Neuronal stem cell (in vitro differentiated cells): Measurements from ENCODE around the gene COL16A1.

Source experiments
- DNase-seq: peaks from one replicate; pipeline ENCODE4 v3.0.0-alpha.2; 2013; ENCODE audit warnings: low spot score
- H2AFZ ChIP-seq: one replicate; pipeline ENCODE4 v1.6.1; 2013; ENCODE audit warnings: mild to moderate bottlenecking, low read length, inconsistent platforms
- H2AK5ac ChIP-seq: 2 replicates; pipeline ENCODE4 v1.6.1; 2013; ENCODE audit warnings: low read depth, mild to moderate bottlenecking, inconsistent platforms, low read length, moderate library complexity, mixed read lengths
- H2BK120ac ChIP-seq: 2 replicates; pipeline ENCODE4 v1.6.1; 2013; ENCODE audit warnings: low read depth, mild to moderate bottlenecking, inconsistent platforms, low read length, moderate library complexity, mixed read lengths
- H2BK12ac ChIP-seq: one replicate; pipeline ENCODE4 v1.6.1; 2013; ENCODE audit warnings: low read length, inconsistent platforms
- H2BK15ac ChIP-seq: 2 replicates; pipeline ENCODE4 v1.6.1; 2013; ENCODE audit warnings: mild to moderate bottlenecking, low read length, inconsistent platforms, mixed read lengths
- H2BK5ac ChIP-seq: one replicate; pipeline ENCODE4 v1.6.1; 2013; ENCODE audit warnings: inconsistent platforms, mild to moderate bottlenecking, low read length, moderate library complexity
- H3K14ac ChIP-seq: one replicate; pipeline ENCODE4 v1.6.1; 2013; ENCODE audit warnings: low read length, inconsistent platforms
- H3K18ac ChIP-seq: 2 replicates; pipeline ENCODE4 v1.6.1; 2013; ENCODE audit warnings: low read length, inconsistent platforms
- H3K23ac ChIP-seq: 2 replicates; pipeline ENCODE4 v1.6.1; 2013; ENCODE audit warnings: low read depth, mild to moderate bottlenecking, mixed read lengths, low read length, inconsistent platforms; ENCODE audit not compliant: poor library complexity
- H3K27ac ChIP-seq: replicated peaks from 3 replicates; pipeline ENCODE4 v1.5.1; 2013; ENCODE audit warnings: low read length, inconsistent platforms
- H3K27me3 ChIP-seq, 3 experiments: 2 replicates each; pipeline ENCODE4 v1.6.1; 2013; ENCODE audit warnings: low read length in 3 of 3, mild to moderate bottlenecking in 2 of 3, inconsistent platforms in 1 of 3, low read depth in 1 of 3, mixed read lengths in 1 of 3, moderate library complexity in 1 of 3; ENCODE audit not compliant: control insufficient read depth in 3 of 3, insufficient read depth in 3 of 3
- H3K36me3 ChIP-seq, 2 donors: replicated peaks in 1 of 2; 2 replicates each; pipeline ENCODE4 v1.6.1; 2013; ENCODE audit warnings: low read length in 2 of 2; ENCODE audit not compliant: control insufficient read depth in 2 of 2, insufficient read depth in 2 of 2
- H3K4ac ChIP-seq: 2 replicates; pipeline ENCODE4 v1.6.1; 2013; ENCODE audit warnings: inconsistent platforms, mild to moderate bottlenecking, low read length, moderate library complexity
- H3K4me1 ChIP-seq, 2 donors: 1 replicate in 1 of 2; 2 replicates in 1 of 2; pipeline ENCODE4 v1.6.1; 2013; ENCODE audit warnings: low read length in 2 of 2, low read depth in 1 of 2; ENCODE audit not compliant: control insufficient read depth in 2 of 2, insufficient read depth in 1 of 2
- H3K4me2 ChIP-seq: one replicate; pipeline ENCODE4 v1.6.1; 2013; ENCODE audit warnings: mild to moderate bottlenecking, low read length, inconsistent platforms; ENCODE audit not compliant: insufficient read depth, poor library complexity, severe bottlenecking
- H3K4me3 ChIP-seq, 2 donors: 2 replicates each; pipeline ENCODE4 v1.5.1; 2013; ENCODE audit warnings: low read length in 2 of 2, mild to moderate bottlenecking in 2 of 2, inconsistent platforms in 1 of 2, moderate library complexity in 1 of 2
- H3K79me1 ChIP-seq: one replicate; pipeline ENCODE4 v1.6.1; 2013; ENCODE audit warnings: low read depth, mild to moderate bottlenecking, inconsistent platforms, low read length, moderate library complexity
- H3K9ac ChIP-seq: one replicate; pipeline ENCODE4 v1.6.1; 2013; ENCODE audit warnings: mild to moderate bottlenecking, low read depth, low read length, inconsistent platforms; ENCODE audit not compliant: poor library complexity
- H3K9me3 ChIP-seq, 2 donors: replicated peaks in 1 of 2; 2 replicates each; pipeline versions ENCODE3 to v1.6.1; 2013; ENCODE audit warnings: low read length in 2 of 2, mild to moderate bottlenecking in 2 of 2, inconsistent platforms in 1 of 2, low read depth in 1 of 2, mixed read lengths in 1 of 2, moderate library complexity in 1 of 2; ENCODE audit not compliant: control insufficient read depth in 2 of 2, insufficient read depth in 1 of 2
- H4K8ac ChIP-seq: one replicate; pipeline ENCODE4 v1.6.1; 2013; ENCODE audit warnings: low read depth, mild to moderate bottlenecking, inconsistent platforms, low read length, moderate library complexity
- H4K91ac ChIP-seq: one replicate; pipeline ENCODE4 v1.6.1; 2013; ENCODE audit warnings: low read length, low read depth, mild to moderate bottlenecking, inconsistent platforms; ENCODE audit not compliant: poor library complexity
- WGBS, 2 donors: extraction: QIAGEN DNeasy Blood & Tissue Kit; methylation state at CpG; one replicate each; pipeline ENCODE4 v1.1.7; 2013; ENCODE audit warnings: missing lambda C conversion rate in 2 of 2, mixed read lengths in 1 of 2; ENCODE audit not compliant: insufficient read length in 2 of 2, insufficient replicate concordance in 1 of 2; ENCODE audit errors: extremely low coverage in 2 of 2; 5-methylcytosine and 5-hydroxymethylcytosine counted together

The COL16A1 gene

GRCh38 chr1:31732343-31732742, 28.5 kb upstream of the COL16A1 start:
- H2AFZ ChIP-seq = no peak overlapping the region
- H3K36me3 ChIP-seq = peaks cover 0 to 13% of the 10 kb centered on the region in 2 donors
- H3K23ac ChIP-seq = no peak overlapping the region
- H3K9me3 ChIP-seq = no peaks in the 10 kb centered on the region
- H3K18ac ChIP-seq = no peak overlapping the region
- H3K4ac ChIP-seq = no peak overlapping the region
- H2AK5ac ChIP-seq = no peak overlapping the region
- WGBS, 2 donors = no CpG with 5 or more reads among the region's 6 CpGs
- no peak overlapping the region for H3K14ac ChIP-seq
- H3K4me1 ChIP-seq = no peaks in the 10 kb centered on the region
- no peak for DNase-seq
- no peak overlapping the region for H2BK5ac ChIP-seq
- H2BK12ac ChIP-seq = no peak overlapping the region
- H3K27ac ChIP-seq = no peak overlapping the region
- no peaks in the 10 kb centered on the region for H3K79me1 ChIP-seq
- H2BK15ac ChIP-seq = no peak overlapping the region
- H3K4me2 ChIP-seq = no peak overlapping the region
- H3K9ac ChIP-seq = peak overlapping the region; percentile 30
- no peak overlapping the region for H3K4me3 ChIP-seq
- no peaks in the 10 kb centered on the region for H3K27me3 ChIP-seq
- no peak overlapping the region for H4K91ac ChIP-seq
- no peak overlapping the region for H2BK120ac ChIP-seq
- no peak overlapping the region for H4K8ac ChIP-seq

- Histone ChIP-seq H2BK12ac (no peak overlapping the region), H4K8ac (no peak overlapping the region), H3K4me1 (no peaks in the 10 kb centered on the region), H3K4me3 (no peak overlapping the region), H3K27me3 (no peaks in the 10 kb centered on the region), H3K4ac (no peak overlapping the region), H3K4me2 (no peak overlapping the region), H3K9ac (no peak overlapping the region), H2AK5ac (no peak overlapping the region), H2BK5ac (no peak overlapping the region), H3K18ac (peak overlapping the region; percentile 48), H2BK15ac (no peak overlapping the region), H3K79me1 (no peaks in the 10 kb centered on the region), H2AFZ (no peak overlapping the region), H3K23ac (peak overlapping the region; percentile 91), H3K9me3 (no peaks in the 10 kb centered on the region), H2BK120ac (no peak overlapping the region), H3K27ac (no peak overlapping the region), H4K91ac (no peak overlapping the region), H3K36me3 (peaks cover 0 to 8% of the 10 kb centered on the region in 2 donors), H3K14ac (no peak overlapping the region)
- DNase-seq = no peak
- WGBS, 2 donors = no CpG with 5 or more reads among the region's 12 CpGs
Observed at GRCh38 chr1:31731049-31731565, 27.3 kb upstream of the COL16A1 start.

DNA sequence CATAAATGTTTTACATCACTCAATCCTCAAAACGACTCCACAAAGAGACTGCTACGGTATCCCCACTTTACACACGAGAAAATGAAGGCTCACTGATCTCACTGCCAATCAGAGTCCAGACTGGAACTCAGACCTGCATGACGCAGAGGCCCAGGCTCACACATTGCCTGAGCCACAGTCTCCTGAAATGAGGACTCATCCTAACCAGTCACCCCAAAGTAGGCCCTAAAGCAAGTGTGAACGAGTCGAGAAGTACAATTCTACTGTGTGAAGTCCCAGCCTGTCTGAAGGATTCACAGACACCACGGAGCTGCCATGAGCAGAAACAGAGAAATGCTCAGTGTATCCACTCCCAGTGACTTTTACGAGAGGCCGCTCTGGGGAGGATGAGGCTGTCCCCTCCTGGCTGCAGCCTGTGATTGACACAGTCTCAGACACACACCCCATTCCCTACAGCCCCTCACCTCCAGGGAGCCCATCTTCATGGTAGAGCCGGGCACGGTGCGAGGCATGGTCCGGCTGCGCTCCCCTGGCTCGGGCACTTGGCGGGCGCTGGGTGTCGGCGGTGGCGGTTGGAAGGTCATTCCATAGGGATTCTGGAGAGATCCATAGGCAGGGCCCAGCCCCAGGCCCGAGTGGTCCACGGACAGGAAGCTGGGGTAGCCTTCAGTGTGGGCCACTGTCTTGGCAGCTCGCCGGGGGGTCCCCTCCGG, 26.7 kb upstream of the COL16A1 start:
- Histone ChIP-seq H2AK5ac (no peak overlapping the region), H3K4ac (no peak overlapping the region), H3K14ac (no peak overlapping the region), H3K18ac (no peak overlapping the region), H2BK5ac (no peak overlapping the region), H2BK15ac (no peak overlapping the region), H3K4me2 (peak overlapping the region; percentile 3), H3K27me3 (no peaks in the 10 kb centered on the region), H3K9ac (no peak overlapping the region), H3K4me1 (no peaks in the 10 kb centered on the region), H3K9me3 (no peaks in the 10 kb centered on the region), H4K91ac (no peak overlapping the region), H4K8ac (no peak overlapping the region), H2BK12ac (no peak overlapping the region), H2BK120ac (no peak overlapping the region), H3K27ac (no peak overlapping the region), H3K4me3 (no peak overlapping the region), H2AFZ (no peak overlapping the region), H3K79me1 (no peaks in the 10 kb centered on the region), H3K23ac (peak overlapping the region; percentile 91), H3K36me3 (peaks cover 0 to 8% of the 10 kb centered on the region in 2 donors)
- no peak for DNase-seq
- no CpG with 5 or more reads among the region's 25 CpGs for WGBS, 2 donors

- Histone ChIP-seq H3K27ac (no peak overlapping the region), H3K23ac (no peak overlapping the region), H3K9ac (peak overlapping the region; percentile 33), H2BK12ac (no peak overlapping the region), H3K79me1 (no peaks in the 10 kb centered on the region), H3K18ac (no peak overlapping the region), H2BK5ac (no peak overlapping the region), H2AK5ac (no peak overlapping the region), H3K9me3 (no peaks in the 10 kb centered on the region), H3K4me3 (no peak overlapping the region), H4K91ac (no peak overlapping the region), H3K27me3 (no peaks in the 10 kb centered on the region), H3K4me2 (no peak overlapping the region), H3K4ac (no peak overlapping the region), H4K8ac (no peak overlapping the region), H2BK120ac (no peak overlapping the region), H2BK15ac (no peak overlapping the region), H3K36me3 (peaks cover 0 to 8% of the 10 kb centered on the region in 2 donors), H3K14ac (no peak overlapping the region), H2AFZ (no peak overlapping the region), H3K4me1 (peaks cover 0 to 4% of the 10 kb centered on the region in 2 donors)
- no CpG with 5 or more reads among the region's 19 CpGs for WGBS, 2 donors
- DNase-seq = no peak
Observed at GRCh38 chr1:31727849-31728248, 24.0 kb upstream of the COL16A1 start.
